HuH-7.5 (cell line): ENCODE measurements around the gene DPY19L2.
"Not testable (repeated sequence)": the region's sequence is repeated elsewhere in the genome, so short reads cannot be mapped to it uniquely, and the experiment has no call there.

Experiments
- DNase-seq: peaks from one replicate; pipeline ENCODE4 v3.0.0; 2011; ENCODE audit warnings: low spot score

DPY19L2 gene

GRCh38 chr12:63668028-63668799 is at the start of gene DPY19L2:
Gene DPY19L2, minus strand, starts transcription at chr12:63668493. Its CDS starts 100 bp downstream, at chr12:63668393.
- peak; percentile 15 for DNase-seq

GRCh38 chr12:63716891-63717290 is 48.6 kb upstream of the DPY19L2 start:
- DNase-seq: not testable (repeated sequence)

DNA sequence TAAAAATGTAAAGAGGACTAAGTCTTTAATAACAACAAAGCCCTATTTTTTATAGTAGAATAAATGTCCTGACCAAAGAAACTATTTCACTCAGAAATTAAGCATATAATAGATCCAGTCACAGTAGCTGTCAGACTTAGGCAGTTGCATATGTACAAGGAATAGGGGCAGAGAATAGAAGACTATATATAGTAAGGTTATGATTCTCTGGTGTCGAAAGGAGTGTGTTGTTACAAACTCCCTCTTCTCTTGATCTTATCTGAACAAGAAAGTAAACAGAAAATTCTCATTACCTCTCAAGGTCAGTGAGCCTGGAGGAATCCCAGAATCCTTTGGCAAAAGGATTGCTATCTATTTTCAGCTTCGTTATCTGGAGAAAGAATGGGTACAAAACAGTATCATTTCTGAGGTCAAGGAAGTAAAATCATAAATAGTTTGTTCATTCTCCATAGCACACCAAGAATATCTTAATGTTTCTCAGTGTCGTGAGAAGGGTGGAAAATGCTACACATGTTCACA is 46.9 kb upstream of the DPY19L2 start:
- DNase-seq: not testable (repeated sequence)

- not testable (repeated sequence) for DNase-seq
Observed at GRCh38 chr12:63714409-63714808, 46.1 kb upstream of the DPY19L2 start.

- not testable (repeated sequence) for DNase-seq
Observed at GRCh38 chr12:63713681-63714075, 45.4 kb upstream of the DPY19L2 start.

DNA sequence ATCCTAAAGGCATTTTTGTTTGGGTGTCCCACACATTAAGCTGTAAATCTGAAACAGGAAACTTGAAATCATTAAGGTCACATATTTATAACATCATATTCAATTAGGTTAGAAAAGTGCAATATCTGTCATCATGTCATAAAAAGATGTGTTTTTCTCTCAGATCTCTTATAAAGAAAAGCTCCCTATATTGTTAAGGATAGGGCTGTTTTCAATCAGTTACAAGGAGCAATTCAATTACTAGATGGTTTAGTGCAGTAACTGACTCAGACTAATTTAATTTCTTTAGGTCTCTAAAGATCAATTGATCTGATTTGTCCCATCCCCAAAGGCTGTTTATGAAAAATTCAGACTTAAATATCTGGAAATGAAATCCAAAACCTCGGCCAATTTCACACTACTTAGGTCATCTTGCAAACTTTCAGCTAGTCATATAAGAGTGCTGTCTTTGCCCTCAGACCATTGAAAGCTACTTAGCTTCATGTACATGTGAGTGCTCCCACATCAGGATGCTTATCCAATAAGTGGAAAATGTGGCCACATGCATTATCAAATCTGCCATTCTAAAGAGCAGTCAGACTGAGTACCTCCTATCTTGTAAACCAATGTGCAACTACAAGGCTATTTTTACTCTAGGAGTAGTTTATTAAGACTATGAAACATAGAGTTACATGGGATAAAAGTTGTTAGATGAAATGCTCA is 44.8 kb upstream of the DPY19L2 start:
- not testable (repeated sequence) for DNase-seq

DNA sequence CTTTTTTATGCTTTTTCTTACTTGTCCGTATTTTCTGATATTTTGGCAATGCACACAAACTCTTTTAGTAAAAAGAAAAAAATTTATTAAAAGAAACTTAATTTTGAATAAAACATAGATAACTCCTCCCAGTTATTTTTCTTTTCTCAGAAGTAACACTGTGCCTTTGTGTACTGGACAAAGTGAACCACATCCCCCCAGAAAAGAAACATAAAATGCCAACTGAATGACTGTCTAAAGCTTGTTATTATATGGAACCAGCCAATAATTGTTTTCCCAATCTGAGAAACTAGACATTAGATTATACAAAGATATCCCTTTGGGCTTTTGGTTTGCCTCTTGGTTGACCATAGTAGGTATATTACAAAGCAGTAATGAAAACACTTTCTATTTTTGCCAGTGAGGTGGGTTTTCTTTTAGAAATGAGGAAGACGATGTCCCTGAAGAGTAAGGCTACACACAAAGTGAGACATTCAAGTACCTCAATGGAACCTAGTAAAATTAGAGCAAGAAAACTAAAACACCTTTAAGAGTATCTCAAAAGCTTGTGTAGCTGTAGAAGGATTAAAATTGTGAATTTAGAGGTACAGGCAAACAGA is 44.2 kb upstream of the DPY19L2 start:
- not testable (repeated sequence) for DNase-seq

GRCh38 chr12:63711339-63711738 is 43.0 kb upstream of the DPY19L2 start:
- DNase-seq: not testable (repeated sequence)

DNA sequence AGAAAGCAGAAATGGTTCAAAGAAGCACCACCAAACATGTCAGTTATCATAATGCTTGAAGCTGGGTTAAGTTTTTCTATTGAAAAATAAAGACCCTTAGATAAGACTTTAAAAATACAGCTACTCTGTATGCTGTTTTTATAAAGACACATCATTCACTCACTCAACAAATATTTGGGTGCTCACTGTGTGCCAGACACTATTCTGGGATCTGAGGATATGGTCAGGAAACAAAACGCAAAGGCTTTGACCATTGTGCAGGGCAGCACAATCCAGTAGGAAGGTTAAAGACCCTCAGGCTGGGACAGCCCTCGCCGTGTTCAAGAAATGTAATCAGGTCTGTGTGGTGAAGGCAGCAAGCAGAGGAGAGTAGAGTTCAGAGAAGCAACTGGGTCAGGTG is 38.0 kb upstream of the DPY19L2 start:
- no peak for DNase-seq

GRCh38 chr12:63699678-63700382 is 31.5 kb upstream of the DPY19L2 start:
- not testable (repeated sequence) for DNase-seq

DNA sequence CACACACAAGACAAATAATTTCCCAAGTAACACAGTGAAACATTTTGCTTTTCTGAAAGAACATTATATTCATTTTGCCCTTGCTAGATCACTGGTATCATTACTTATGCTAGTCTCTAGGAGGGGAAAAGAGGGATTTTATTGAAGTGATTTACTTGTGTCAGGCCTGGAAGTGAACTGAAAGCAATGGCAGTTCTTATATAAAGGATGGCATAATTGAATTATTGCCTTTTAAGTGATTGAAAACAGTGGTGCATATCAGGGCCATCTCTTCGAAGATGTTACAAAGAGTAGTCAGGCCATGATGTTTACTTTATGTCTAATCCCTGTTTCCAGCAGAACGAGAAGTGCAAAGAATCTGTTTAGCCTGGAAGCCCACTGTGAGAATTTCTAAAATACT is 30.7 kb upstream of the DPY19L2 start:
- not testable (repeated sequence) for DNase-seq

GRCh38 chr12:63690837-63691236 is 22.5 kb upstream of the DPY19L2 start:
- DNase-seq: not testable (repeated sequence)

DNA sequence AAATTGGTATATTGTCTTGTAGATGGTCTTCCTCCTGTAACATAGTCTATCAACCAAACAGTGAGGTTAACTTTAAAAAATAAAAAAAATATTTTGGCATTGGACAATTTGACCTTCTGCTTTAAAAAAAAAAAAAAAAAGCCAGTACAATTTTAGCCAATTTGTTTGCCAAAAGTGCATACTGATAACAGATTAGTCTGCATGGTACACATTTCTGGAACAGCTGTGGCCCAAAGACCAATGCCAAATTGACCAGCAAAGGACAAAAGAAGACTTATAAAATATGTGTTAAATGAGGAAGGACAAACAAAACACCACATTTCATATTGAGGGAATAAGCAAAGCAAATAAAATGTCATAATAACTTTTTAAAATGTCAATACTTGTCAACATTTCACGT is 20.8 kb upstream of the DPY19L2 start:
- not testable (repeated sequence) for DNase-seq

GRCh38 chr12:63686623-63687022 is 18.3 kb upstream of the DPY19L2 start:
- not testable (repeated sequence) for DNase-seq

DNA sequence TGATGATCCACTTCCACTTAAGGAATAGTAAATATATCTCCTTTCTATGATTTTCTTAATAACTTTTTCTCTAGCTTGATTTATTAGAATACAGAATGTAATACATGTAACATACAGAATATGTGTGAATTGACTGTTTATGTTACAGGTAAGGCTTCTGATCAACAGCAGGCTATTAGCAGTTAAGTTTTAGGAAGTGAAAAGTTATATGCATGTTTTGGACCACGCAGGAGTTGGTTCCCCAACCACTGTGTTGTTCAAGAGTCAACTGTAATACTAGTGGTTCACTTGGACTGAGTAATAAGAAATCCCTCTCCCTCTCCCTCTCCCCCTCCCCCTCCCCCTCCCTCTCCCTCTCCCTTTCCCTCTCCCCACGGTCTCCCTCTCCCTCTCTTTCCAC is 17.5 kb upstream of the DPY19L2 start:
- DNase-seq: not testable (repeated sequence)

GRCh38 chr12:63682617-63683016 is 14.3 kb upstream of the DPY19L2 start:
- DNase-seq: not testable (repeated sequence)

- DNase-seq: not testable (repeated sequence)
Observed at GRCh38 chr12:63680758-63681157, 12.5 kb upstream of the DPY19L2 start.

DNA sequence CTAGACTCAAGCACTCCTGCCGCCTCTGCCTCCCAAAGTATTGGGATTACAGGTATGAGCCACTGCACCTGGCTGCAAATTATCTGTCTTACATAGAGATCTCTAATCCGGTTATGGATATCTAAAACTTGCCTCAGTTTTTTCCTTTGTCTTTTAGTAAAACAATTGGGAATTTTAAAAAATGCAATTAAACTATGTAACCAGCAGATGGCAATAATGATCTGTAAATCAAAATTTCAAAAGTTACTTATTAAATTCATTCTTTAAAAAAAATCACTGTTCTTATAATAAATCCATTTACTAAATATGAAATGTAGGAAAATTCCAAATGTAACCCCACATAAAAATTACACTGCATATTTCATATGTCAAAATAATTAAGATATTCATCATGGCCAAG is 4.3 kb upstream of the DPY19L2 start:
- not testable (repeated sequence) for DNase-seq

DNA sequence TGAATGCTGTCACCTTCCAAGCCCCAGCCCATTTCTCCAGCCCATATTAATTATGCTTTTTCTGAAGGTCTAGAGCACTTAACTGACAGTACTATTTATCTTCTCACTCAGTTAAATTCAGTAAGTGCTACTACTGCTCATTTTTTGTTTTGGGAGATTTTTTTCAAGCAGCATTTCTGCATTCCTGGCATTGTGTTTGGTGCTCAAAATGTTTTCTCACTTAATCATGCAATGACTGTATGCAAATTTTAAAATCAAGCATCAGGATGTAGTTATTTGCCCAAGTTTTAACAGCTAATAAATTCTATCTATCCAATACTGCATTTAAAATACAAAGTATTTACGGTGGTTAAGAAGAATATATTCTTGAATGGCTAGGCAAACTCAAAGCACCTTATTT is 1.6 kb upstream of the DPY19L2 start:
- not testable (repeated sequence) for DNase-seq

DNA sequence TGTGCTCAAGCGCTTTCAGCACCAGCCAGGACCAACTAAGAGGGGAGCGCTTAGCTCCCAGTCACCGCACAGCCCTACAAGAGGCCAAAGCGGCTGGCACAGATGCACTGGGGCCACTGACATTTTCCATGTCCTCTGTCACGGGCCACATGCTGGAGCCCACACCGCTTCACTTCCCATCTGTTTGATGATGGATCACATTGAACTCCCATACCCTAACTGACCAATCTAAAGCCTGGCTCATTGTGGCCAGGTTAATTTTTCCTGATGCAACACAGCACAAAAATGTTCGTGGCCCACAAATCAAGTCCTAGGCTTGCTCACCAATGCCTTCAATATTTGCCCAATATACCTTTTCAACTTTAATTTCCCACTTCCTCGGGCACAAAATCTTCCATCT is 1.1 kb upstream of the DPY19L2 start:
- DNase-seq: not testable (repeated sequence)

DNA sequence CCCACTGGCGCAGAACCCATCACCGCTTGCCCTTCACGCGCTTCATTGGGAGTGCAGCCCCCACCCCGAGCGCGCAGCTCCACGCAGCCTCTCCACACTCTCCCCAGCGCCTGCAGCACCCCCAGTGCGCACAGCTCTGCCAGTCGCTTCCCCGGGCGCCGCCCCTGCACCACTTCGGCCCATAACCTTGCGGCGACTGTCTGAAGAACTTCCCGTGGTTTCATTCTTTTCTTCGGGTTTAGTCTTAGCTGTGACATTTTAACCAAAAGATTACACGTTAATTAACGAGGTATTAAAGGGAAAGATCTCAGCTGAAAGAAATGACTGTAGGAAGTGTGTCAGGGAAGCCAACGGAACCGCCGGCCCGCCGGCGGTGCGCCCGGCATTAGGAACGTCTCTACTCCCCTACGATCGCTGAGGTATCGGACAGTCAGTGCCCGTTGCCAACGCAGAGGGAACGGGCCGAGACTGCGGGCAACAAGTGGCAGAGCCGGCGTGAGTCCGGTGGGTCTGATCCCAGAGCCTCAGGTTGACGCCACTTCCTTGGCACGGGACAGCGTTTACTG is 590 bp upstream of the DPY19L2 start:
- DNase-seq: not testable (repeated sequence)

DNA sequence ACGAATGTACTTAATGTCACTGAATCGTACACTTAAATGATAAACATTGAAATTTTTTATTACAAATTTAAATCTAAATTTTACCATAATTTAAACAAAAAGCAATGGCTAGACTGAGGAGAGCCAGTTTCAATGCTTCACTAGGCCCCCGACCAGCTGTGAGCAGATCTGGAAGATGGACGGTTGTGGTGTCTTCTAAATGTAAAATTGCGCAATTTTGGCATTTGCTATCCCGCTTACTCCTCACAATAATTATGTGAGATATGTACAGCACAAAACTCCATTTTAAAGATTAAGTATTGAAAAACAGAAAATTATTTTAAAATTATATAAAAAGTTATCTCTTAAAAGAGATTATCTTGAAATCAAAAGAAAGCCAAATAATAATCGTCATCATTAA is 5.3 kb downstream of the DPY19L2 start:
- DNase-seq: not testable (repeated sequence)
